ENCODE results near the gene OR2L8.

Gene OR2L8
- long read RNA-seq: 0 reads

- TF ChIP-seq CTCF (IDR thresholded peaks at IDR 0.05; ENCODE audit: insufficient read depth, low read length) (no peak), GABPA (IDR thresholded peaks at IDR 0.05; ENCODE audit: low read depth) (no peak), REST (IDR thresholded peaks at IDR 0.05; ENCODE audit: insufficient replicate concordance, low read depth) (no peak), SPI1 (IDR thresholded peaks at IDR 0.05; ENCODE audit: borderline replicate concordance, low read depth) (no peak), POLR2AphosphoS5 (IDR thresholded peaks at IDR 0.05; ENCODE audit: low read depth) (no peak)
- Histone ChIP-seq H3K27ac (replicated peaks) (no peak within 1 kb of the TSS), H3K27me3 (ENCODE audit: insufficient read depth, poor library complexity, severe bottlenecking) (no peaks in the 10 kb centered on the region), H3K4me3 (replicated peaks; ENCODE audit: insufficient read depth, low read length) (no peak within 1 kb of the TSS)
- DNase-seq (ENCODE audit: low read depth in 1 of 2, low spot score in 1 of 2): no peak
These were observed at the start of gene OR2L8 for GRCh38 chr1:247948558-247948957. Gene OR2L8, plus strand, starts transcription at chr1:247948858. Its CDS starts 0 bp downstream, at chr1:247948858.

GRCh38 chr1:247904122-247904521 is 44.5 kb upstream of the OR2L8 start:
- TF ChIP-seq REST (IDR thresholded peaks at IDR 0.05; ENCODE audit: insufficient replicate concordance, low read depth): no peak
- Histone ChIP-seq H3K4me3 (replicated peaks; ENCODE audit: insufficient read depth, low read length) (no peak overlapping the region), H3K27ac (replicated peaks) (no peak overlapping the region), H3K27me3 (ENCODE audit: insufficient read depth, poor library complexity, severe bottlenecking) (no peaks in the 10 kb centered on the region)
- no peak for DNase-seq (ENCODE audit: low read depth in 1 of 2, low spot score in 1 of 2)

GRCh38 chr1:247905181-247905580 is 43.5 kb upstream of the OR2L8 start:
- no peak for DNase-seq (ENCODE audit: low read depth in 1 of 2, low spot score in 1 of 2)
- TF ChIP-seq GABPA (IDR thresholded peaks at IDR 0.05; ENCODE audit: low read depth): no peak
- no peak for TF ChIP-seq REST (IDR thresholded peaks at IDR 0.05; ENCODE audit: insufficient replicate concordance, low read depth)
- no peak for TF ChIP-seq CTCF (IDR thresholded peaks at IDR 0.05; ENCODE audit: insufficient read depth, low read length)
- TF ChIP-seq POLR2AphosphoS5 (IDR thresholded peaks at IDR 0.05; ENCODE audit: low read depth): no peak
- TF ChIP-seq SPI1 (IDR thresholded peaks at IDR 0.05; ENCODE audit: borderline replicate concordance, low read depth): no peak
- H3K4me3 ChIP-seq (replicated peaks; ENCODE audit: insufficient read depth, low read length): no peak overlapping the region
- no peak overlapping the region for H3K27ac ChIP-seq (replicated peaks)
- H3K27me3 ChIP-seq (ENCODE audit: insufficient read depth, poor library complexity, severe bottlenecking): no peaks in the 10 kb centered on the region
